ENCODE data around the gene P4HA2. TPM values are rescaled to one million over a fixed set of nuclear protein-coding genes. Genes with fewer than 3 reads are reported as not detected.

P4HA2 gene
- total RNA-seq, 6 donors from 2014 or later = 37.7 to 85.2 (median 57.5) TPM

GRCh38 chr5:132203916-132204315 is 23.7 kb downstream of the P4HA2 start:
- ATAC-seq (ENCODE audit: low FRiP score in 2 of 2) (no peak), DNase-seq (no peak)
- Histone ChIP-seq H3K27me3 (no peaks in the 10 kb centered on the region), H3K4me3 (no peak overlapping the region), H3K36me3 (peaks cover under 1 to 71% (median 20%) of the 10 kb centered on the region in 4 donors), H3K4me1 (peaks cover 0 to 11% (median 2%) of the 10 kb centered on the region in 4 donors), H3K9me3 (no peaks in the 10 kb centered on the region), H3K27ac (no peak overlapping the region)
- WGBS, 2 donors = 90 to 98% methylated on average over 6 of the region's 6 CpGs
- TF ChIP-seq CTCF (IDR thresholded peaks at IDR 0.05) (no peak), POLR2AphosphoS5 (IDR thresholded peaks at IDR 0.05) (no peak), POLR2A (IDR thresholded peaks at IDR 0.05) (no peak), EP300 (IDR thresholded peaks at IDR 0.05) (no peak)

GRCh38 chr5:132203464-132203818 is 24.2 kb downstream of the P4HA2 start:
- DNase-seq = no peak
- TF ChIP-seq POLR2A (IDR thresholded peaks at IDR 0.05) (no peak), CTCF (IDR thresholded peaks at IDR 0.05) (no peak), EP300 (IDR thresholded peaks at IDR 0.05) (no peak), POLR2AphosphoS5 (IDR thresholded peaks at IDR 0.05) (no peak)
- ATAC-seq (ENCODE audit: low FRiP score in 2 of 2) = no peak
- Histone ChIP-seq H3K9me3 (no peaks in the 10 kb centered on the region), H3K4me3 (no peak overlapping the region), H3K27me3 (no peaks in the 10 kb centered on the region), H3K27ac (no peak overlapping the region), H3K36me3 (peaks cover under 1 to 71% (median 19%) of the 10 kb centered on the region in 4 donors), H3K4me1 (peaks cover 0 to 11% (median 2%) of the 10 kb centered on the region in 4 donors)
- 92 to 96% methylated on average over 4 of the region's 4 CpGs for WGBS, 2 donors

- Histone ChIP-seq H3K27me3 (no peaks in the 10 kb centered on the region), H3K4me1 (peaks cover 0 to 11% (median 2%) of the 10 kb centered on the region in 4 donors), H3K9me3 (no peaks in the 10 kb centered on the region), H3K4me3 (no peak overlapping the region), H3K27ac (no peak overlapping the region), H3K36me3 (peaks cover 6 to 77% (median 22%) of the 10 kb centered on the region in 4 donors)
- no peak for TF ChIP-seq POLR2AphosphoS5 (IDR thresholded peaks at IDR 0.05)
- TF ChIP-seq CTCF (IDR thresholded peaks at IDR 0.05) = no peak
- TF ChIP-seq POLR2A (IDR thresholded peaks at IDR 0.05) = no peak
- TF ChIP-seq EP300 (IDR thresholded peaks at IDR 0.05) = no peak
- WGBS, 2 donors = 92 to 93% methylated on average over 2 of the region's 2 CpGs
- DNase-seq (no peak), ATAC-seq (ENCODE audit: low FRiP score in 2 of 2) (no peak)
Measured at GRCh38 chr5:132202711-132203463, 24.8 kb downstream of the P4HA2 start.

GRCh38 chr5:132199116-132199680 is 28.5 kb downstream of the P4HA2 start:
- peaks cover 6 to 93% (median 29%) of the 10 kb centered on the region in 4 donors for H3K36me3 ChIP-seq
- H3K9me3 ChIP-seq = no peaks in the 10 kb centered on the region
- H3K4me3 ChIP-seq = no peak overlapping the region
- no peak overlapping the region for H3K27ac ChIP-seq
- WGBS, 2 donors = 89 to 91% methylated on average over 5 of the region's 5 CpGs
- H3K27me3 ChIP-seq = no peaks in the 10 kb centered on the region
- DNase-seq (no peak), ATAC-seq (ENCODE audit: low FRiP score in 2 of 2) (no peak)
- TF ChIP-seq POLR2A (IDR thresholded peaks at IDR 0.05) = no peak
- no peak for TF ChIP-seq EP300 (IDR thresholded peaks at IDR 0.05)
- TF ChIP-seq POLR2AphosphoS5 (IDR thresholded peaks at IDR 0.05) = no peak
- TF ChIP-seq CTCF (IDR thresholded peaks at IDR 0.05) = no peak
- no peaks in the 10 kb centered on the region for H3K4me1 ChIP-seq

Measured in upper lobe of left lung (tissue), 6 donors.